Adrenal gland (tissue), 5 donors: Measurements from ENCODE around the gene ARID4B.

ENCODE experiments used
- CTCF ChIP-seq, 6 experiments: fragments of 450-650 bp in 4 of 6; fragments of 200-600 bp in 2 of 6; sonication (generic) in 1 of 6; IDR thresholded peaks; 1 replicate in 5 of 6; 2 replicates in 1 of 6; pipeline versions ENCODE4 v1.5.1 to v1.8.0; 2016 to 2021; ENCODE audit warnings: antibody characterized with exemption in 6 of 6, mild to moderate bottlenecking in 2 of 6, moderate library complexity in 1 of 6
- POLR2A ChIP-seq, 2 donors: fragments of 450-650 bp; IDR thresholded peaks; one replicate each; pipeline ENCODE4 v1.6.1; 2017; ENCODE audit warnings: antibody characterized with exemption in 2 of 2, mild to moderate bottlenecking in 2 of 2, moderate library complexity in 1 of 2
- donor health status: DM: no; HTN: no; CAD: no.

GRCh38 chr1:235272851-235273250 is 55.1 kb downstream of the ARID4B start:
- TF ChIP-seq CTCF (IDR thresholded peaks at IDR 0.05): no peak
- no peak for TF ChIP-seq POLR2A (IDR thresholded peaks at IDR 0.05)
